H1 (cell line): ENCODE measurements around the gene ASTN2.

ENCODE experiments used
- CBX8 ChIP-seq: fragments of 300-800, 300-1000 bp; sonication (generic); IDR thresholded peaks from 2 replicates; pipeline ENCODE4 v1.7.1; 2016; ENCODE audit warnings: low read depth, low read length, borderline replicate concordance
- CHD1 ChIP-seq: IDR thresholded peaks from 2 replicates; pipeline ENCODE4 v1.6.1; 2012; ENCODE audit warnings: low read depth, low read length, improper control_type of control experiment
- CTCF ChIP-seq, 3 experiments: IDR thresholded peaks; 1 replicate in 2 of 3; 2 replicates in 1 of 3; pipeline versions ENCODE4 v1.5.1 to v1.6.1; 2011; ENCODE audit warnings: low read length in 3 of 3, mild to moderate bottlenecking in 3 of 3, inconsistent platforms in 2 of 3, low read depth in 1 of 3, moderate library complexity in 1 of 3; ENCODE audit not compliant: insufficient read depth in 1 of 3; ENCODE audit errors: control extremely low read depth in 1 of 3
- EZH2 ChIP-seq: fragments of 200-600 bp; sonication (generic); IDR thresholded peaks from 2 replicates; pipeline ENCODE4 v1.7.1; 2012; ENCODE audit warnings: low read depth, mild to moderate bottlenecking, moderate library complexity, low read length, inconsistent platforms; ENCODE audit not compliant: severe bottlenecking
- GABPA ChIP-seq: IDR thresholded peaks from 2 replicates; pipeline ENCODE4 v1.6.1; 2011; ENCODE audit warnings: mild to moderate bottlenecking, low read length, moderate library complexity, borderline replicate concordance; ENCODE audit not compliant: insufficient read depth
- GTF2F1 ChIP-seq: IDR thresholded peaks from 2 replicates; pipeline ENCODE4 v1.6.1; 2012; ENCODE audit warnings: low read depth, low read length, improper control_type of control experiment, borderline replicate concordance
- POLR2AphosphoS5 ChIP-seq: IDR thresholded peaks from 2 replicates; pipeline ENCODE4 v1.6.1; 2011; ENCODE audit warnings: low read depth, low read length
- RAD21 ChIP-seq, 2 experiments: IDR thresholded peaks in 1 of 2; conservative IDR thresholded peaks in 1 of 2; 2 replicates each; pipeline ENCODE4 v1.6.1; 2011; ENCODE audit warnings: low read depth in 2 of 2, low read length in 2 of 2, improper control_type of control experiment in 1 of 2, inconsistent platforms in 1 of 2, mild to moderate bottlenecking in 1 of 2, moderate library complexity in 1 of 2

DNA sequence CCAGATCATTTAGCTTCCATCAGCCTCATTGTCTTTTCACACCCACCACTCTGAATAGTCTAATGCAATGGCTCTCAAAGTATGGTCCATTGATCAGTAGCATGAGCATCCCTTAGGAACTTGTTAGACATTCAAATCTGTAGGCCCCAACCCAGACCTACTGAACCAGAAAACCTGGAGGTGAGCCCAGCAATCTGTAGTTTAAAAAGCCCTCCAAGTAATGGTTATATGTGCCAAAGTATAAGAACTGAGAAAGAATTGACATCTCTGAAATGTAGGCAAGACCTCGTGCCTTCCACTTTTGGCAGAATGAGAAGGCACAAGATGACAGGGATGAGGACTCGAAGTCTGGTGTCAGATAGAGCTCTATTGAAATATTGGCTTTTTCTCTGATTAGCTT, 460.1 kb downstream of the ASTN2 start:
- TF ChIP-seq POLR2AphosphoS5 = no peak
- TF ChIP-seq CBX8 = no peak
- no peak for TF ChIP-seq EZH2
- TF ChIP-seq GABPA = no peak
- no peak for TF ChIP-seq CTCF (IDR thresholded peaks at IDR 0.05; ENCODE audit: control extremely low read depth in 1 of 3, insufficient read depth in 1 of 3, low read depth in 1 of 3, low read length in 3 of 3)
- no peak for TF ChIP-seq CHD1
- no peak for TF ChIP-seq GTF2F1
- TF ChIP-seq RAD21 (IDR thresholded peaks at IDR 0.05 in 1 of 2, conservative IDR thresholded peaks at IDR 0.05 in 1 of 2; ENCODE audit: low read depth in 2 of 2, low read length in 2 of 2) = no peak
